Liver (tissue), 3 donors: ENCODE measurements around the gene MAFG.

Experiments used
- CTCF ChIP-seq: fragments of 150-350 bp; IDR thresholded peaks from 2 replicates; pipeline ENCODE4 v1.5.1; 2017; ENCODE audit warnings: improper control_type of control experiment, low read depth, low read length; ENCODE audit not compliant: missing input control
- HNF4G ChIP-seq: IDR thresholded peaks from 2 replicates; pipeline ENCODE4 v1.6.1; 2016; ENCODE audit warnings: antibody characterized with exemption
- TF ChIP-seq, protein P1 (sequence below): IDR thresholded peaks from 2 replicates; pipeline ENCODE4 v1.6.1; 2016; ENCODE audit warnings: antibody characterized with exemption
- donor health status: healthy.
- donor health status: healthy.

DNA sequence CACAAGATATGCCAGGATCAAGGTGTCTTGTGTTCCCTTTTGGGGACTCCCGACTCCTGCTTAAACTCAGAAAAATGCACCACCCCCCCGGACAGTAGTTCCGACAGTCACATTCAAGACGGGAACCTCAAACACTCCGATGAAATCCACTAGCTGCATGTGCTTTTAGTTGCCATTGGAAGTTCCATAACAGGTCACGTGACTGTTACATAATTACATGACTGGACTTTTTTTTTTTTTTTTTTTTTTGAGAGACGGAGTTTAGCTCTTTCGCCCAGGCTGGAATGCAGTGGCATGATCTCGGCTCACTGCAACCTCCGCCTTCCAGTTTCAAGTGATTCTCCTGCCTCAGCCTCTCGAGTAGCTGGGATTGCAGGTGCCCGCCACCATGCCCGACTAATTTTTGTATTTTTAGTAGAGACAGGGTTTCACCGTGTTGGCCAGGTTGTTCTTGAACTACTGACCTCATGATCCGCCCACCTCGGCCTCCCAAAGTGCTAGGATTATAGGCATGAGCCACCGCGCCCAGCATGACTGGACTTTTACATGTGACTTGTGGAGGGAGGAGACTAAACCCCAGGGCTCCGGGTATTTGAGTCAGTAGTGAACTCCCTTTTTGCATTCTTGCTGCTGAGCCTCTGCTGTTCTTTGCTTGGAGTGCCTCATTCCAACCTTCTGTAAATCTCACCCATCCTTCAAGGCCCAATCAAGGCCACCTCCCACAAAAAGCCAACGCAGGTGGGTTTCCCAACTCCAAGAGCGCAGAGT, 11.1 kb downstream of the MAFG start:
- TF ChIP-seq CTCF (no peak), HNF4G (no peak)
- TF ChIP-seq, protein P1, sequence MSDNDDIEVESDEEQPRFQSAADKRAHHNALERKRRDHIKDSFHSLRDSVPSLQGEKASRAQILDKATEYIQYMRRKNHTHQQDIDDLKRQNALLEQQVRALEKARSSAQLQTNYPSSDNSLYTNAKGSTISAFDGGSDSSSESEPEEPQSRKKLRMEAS = no peak
